Activated naive CD8-positive, alpha-beta T cell treated with anti-CD3 and anti-CD28 coated beads, Interleukin-2, amount 50 U/mL, for 16 hours (primary cell): ENCODE measurements around the gene DGKA.

Experiments used
- DNase-seq: peaks from one replicate; pipeline ENCODE4 v3.0.0-alpha.2; 2020; ENCODE audit warnings: low read depth, low spot score

Gene DGKA

DNA sequence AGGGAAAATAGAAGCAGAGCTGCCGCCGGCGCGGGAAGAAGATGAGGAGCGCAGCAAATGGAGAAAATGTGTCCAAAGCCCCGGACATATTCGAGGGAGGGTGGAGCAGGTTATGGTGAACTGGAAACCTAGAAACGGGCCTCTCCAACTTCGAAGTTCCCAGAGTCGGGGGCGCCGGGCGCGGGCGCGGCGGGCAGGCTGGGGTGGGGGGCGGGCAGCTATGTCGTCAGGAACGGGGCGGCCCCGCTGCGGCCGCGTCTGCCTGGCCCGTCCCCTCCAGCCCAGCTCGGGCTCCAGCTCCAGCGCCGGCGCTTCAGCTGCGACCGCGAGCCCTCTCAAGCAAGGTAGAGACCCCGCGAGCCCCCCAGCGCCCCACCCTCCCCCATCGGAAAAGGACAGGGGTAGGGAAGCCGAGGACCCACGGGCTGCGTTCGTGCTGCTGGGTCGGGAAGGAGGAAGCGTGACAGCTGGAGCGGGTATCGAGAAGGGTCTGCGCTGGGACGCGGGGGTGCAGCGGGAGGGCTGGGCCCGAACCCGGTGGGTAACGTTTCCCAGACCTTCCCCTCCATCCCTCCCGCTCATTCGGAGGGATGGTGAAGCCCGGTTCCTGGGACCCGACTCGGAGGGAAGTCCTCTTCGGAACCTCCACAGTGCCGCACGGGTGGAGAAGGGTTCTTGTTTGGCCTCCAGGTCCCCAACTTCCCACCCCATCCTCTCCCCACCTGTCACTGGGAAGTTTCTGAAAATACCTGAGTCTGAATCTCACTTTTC lies 1.0 kb downstream of the DGKA start:
- no peak for DNase-seq

DNA sequence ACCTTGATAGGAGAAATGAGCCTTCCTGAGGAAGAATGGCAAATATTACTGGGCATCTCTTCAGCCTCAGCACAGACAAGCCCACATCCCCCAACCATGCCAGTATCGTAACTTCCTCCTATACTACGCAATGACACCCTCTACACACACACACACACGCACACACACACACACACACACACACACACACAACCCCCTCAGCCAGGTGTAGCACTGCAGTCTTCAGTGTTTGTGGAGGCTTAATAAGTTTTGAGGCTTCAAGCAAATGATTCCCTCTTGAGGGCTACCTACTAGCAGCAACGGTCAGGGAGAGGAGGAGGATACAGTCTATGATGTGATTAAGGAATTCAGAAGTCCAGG lies 1.6 kb downstream of the DGKA start:
- DNase-seq, result peak; percentile 14

DNA sequence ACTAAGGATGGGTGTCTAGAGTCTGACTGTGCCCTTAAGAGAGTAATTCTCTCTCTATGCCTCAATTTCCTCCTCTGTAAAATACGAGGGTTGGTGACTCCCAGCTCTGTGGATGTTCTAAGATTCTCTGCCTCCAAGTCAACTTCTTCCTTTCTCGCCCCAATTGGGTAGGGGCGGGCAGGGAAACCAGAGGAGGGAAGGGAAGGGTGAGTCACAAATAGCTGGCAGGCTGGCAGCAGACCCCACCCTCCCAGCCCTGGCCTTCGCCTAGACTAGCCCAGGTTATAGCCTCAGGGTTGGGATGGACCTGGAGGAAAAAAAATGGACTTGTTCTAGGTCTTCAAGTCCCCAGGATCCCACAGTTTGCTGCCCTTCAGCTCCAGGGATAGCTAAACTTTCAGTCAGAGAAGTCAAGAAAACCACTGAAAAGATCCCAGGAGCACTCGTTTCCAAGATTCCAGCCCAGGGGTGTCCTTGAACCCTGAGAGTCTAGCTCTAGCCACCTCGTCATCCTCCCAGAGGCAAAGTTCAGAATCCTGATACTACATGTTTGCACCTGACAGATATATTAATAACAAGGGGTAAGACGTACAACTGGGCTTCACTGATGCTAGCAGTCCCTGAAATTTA lies 2.3 kb downstream of the DGKA start:
- no peak for DNase-seq

DNA sequence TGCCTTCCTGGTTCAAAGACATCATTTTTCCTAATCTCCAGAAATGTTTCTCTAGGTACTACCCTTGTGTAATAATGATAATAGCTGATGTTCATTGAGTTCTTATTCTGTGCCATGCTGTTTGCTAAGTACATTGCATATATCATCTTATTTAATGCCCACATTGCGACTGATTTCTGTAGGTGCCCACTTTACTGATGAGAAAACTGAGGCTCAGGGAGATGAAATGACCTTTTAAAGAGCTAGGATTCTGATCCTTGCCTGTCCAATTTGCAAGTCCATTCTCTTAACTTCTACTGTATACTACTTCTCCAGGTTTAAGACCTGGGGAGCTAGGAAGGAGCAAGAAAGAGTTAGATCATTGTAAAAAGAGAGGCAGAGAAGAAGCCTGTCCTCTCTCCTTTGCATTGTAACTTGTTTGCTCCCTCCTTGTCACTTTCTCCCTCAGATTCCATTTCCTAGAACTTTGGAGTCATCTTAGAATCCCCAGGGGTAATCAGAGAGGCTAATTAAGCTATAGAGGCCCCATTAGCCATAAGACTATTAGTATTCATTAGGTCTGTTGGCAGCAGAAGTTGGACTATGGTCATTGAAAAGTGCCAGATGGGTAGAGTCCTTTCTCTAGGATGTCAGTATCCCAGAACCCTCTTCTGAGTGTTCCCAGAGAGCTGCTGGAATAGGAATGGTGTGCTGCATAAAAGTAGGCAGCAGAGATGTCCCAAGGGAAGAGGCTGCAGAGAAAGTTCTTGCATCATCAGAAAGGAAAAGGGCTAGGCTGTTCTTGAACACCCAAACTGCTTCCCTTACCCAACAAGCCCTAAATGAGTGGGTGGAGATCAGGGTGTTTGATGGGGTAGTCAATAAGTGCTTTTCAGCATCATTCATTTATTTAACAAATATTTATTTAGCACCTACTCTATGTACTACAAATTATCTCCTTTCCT lies 3.1 kb downstream of the DGKA start:
- no peak for DNase-seq

DNA sequence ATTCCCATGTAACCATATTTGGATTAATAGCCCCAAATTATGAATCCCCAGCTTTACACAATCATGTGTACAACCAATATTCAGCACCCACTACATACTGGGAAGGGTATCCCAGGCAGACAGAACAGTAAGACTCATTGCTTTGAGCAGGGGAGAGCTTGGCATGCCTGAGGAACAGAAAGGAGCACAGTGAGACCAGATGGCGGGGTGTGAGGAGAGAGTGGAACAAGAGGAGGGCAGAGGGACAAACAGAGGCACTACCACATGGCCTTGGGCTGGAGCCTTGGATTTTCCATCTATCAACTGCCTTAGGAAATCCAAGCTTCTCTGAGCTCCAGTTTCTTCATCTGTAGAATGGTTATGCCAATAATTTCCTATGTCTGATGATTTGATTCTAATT lies 3.8 kb downstream of the DGKA start:
- no peak for DNase-seq

DNA sequence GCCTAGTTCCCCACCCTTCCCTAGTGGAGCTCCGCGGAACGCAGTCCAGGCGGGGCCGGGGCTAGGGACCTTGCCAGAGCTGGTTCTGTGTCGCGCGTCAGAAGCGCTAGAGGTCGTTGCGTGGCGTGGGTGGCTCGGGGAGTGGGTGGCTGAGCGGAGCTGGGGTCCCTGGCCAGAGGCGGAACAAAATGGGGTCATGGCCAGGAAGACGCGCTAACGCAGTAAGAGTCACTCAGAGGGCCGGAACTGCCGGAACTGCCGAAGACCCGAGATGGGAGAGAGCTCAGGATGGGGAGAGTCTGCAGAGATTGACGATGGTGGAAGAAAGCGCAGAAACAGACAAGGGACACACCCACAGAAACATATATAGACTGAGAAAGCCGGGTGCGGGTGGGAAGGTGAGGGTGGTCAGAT lies 4.8 kb downstream of the DGKA start:
- no peak for DNase-seq

DNA sequence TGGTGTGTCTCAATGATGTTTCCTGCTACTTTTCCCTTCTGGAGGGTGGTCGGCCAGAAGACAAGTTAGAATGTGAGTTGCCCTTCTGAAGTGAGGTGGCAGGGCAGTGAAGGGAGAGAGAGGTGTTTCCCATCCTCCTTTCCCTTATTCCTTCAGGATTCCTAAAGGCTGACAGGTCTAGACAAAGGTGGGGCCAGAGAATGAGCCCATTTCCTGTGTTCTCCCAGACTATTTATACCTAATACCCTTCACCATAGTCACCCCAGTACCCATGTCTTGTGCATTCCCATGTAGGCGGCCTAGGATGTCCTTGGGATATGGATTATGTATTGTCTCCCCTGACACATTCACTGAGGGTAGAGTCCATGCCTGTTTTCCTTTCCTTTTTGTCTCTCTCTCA lies 7.0 kb downstream of the DGKA start:
- no peak for DNase-seq

DNA sequence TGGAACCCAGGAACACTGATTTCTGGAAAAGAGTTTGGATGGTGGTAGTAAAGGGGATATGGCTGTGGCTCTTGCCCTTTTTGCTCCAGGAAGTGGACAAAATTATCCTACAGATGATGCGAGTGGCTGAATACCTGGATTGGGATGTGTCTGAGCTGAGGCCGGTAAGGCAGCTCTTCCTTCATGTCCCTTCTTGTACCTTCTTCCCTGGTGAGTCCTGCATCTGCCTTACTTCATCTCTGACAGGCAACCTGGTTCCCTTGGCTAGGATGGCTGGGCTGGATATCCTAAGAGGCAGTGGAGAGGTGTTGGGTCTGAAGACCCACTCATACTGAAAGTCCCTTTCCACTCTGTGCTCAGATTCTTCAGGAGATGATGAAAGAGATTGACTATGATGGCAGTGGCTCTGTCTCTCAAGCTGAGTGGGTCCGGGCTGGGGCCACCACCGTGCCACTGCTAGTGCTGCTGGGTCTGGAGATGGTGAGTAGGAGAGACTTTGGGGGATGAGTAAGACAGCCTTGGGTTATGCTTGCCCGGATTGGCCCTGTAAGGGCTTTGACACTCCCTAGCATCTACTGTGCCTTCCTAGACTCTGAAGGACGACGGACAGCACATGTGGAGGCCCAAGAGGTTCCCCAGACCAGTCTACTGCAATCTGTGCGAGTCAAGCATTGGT lies 8.0 kb downstream of the DGKA start:
- DNase-seq, result no peak

DNA sequence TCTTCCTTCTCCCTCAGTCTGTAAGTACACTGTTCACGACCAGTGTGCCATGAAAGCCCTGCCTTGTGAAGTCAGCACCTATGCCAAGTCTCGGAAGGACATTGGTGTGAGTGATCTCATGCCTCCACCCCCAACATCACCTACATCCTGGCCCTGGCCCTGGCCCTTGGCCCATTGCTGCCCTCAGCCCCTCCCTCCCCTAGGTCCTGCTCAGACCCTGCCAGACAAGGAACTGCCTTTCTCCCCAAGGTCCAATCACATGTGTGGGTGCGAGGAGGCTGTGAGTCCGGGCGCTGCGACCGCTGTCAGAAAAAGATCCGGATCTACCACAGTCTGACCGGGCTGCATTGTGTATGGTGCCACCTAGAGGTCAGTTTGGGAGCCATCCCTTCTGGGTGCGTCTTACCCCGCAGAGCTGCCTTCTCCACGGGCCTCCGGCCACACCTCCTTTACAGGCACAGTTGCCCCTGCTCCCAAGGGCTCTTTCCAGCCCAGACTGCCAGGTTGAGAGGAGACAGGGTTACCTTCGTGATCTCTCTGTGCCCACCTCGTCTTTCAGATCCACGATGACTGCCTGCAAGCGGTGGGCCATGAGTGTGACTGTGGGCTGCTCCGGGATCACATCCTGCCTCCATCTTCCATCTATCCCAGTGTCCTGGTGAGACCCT lies 9.2 kb downstream of the DGKA start:
- peak; percentile 69 for DNase-seq

DNA sequence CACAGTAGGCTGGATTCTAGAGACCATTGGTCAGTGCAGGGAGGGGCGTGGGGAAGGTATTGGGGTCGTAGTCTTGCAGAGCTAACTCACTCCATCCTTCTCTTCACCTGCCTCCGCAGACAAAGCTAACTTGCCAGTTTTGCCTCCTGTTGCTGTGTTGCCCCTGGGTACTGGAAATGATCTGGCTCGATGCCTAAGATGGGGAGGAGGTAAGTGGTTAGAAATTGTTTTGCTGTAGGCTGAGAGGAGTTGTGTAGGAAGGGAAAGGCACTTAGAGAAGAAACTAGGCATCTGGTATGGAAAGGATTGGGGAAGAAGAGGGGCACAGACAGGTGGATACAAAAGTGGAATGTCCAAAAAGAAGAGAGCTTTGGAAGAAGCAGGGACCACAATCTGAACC lies 11.1 kb downstream of the DGKA start:
- DNase-seq, result no peak

DNA sequence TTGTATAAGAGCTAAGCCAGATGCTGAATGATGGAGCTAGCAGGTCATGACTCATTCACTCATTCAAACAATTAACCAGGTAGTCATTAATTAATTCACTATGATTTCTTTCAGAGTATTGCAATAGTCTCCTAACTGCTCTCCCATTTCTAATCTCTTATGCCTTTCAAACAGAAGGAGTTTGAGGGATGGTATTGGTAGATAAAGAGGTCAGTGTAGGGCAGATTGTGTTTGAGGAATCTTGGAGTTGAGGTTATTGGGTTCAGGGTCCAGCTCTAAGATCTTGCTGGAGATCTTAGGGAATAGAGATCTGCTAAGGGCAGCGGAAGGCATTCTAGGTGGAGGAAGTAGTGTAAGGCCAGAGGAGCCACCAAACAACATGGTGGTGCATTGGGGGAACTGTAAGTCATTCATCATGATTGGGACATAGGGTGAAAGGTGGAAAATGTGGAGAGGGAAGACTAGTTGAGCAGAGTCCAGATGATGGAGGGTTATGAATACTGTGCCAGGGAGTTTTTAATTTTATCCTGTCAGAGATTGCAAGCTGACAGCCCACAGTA lies 11.7 kb downstream of the DGKA start:
- no peak for DNase-seq

DNA sequence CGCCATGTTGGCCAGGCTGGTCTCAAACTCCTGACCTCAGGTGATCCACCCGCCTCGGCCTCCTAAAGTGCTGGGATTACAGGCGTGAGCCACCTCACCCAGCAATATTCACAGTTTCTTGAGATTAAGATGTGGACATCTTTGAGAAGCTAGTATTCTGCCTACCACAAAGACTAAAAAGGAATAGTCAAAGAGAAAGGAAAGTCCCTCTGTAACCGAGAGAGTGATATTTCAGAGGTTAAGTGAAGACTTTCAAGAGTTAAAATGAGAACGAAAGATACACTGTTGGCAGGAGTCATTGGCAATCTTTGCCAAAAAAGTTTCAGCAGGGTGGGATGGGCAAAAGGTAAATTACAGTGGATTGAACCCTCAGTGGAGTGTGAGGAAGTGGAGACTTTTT lies 15.6 kb downstream of the DGKA start:
- no peak for DNase-seq

DNA sequence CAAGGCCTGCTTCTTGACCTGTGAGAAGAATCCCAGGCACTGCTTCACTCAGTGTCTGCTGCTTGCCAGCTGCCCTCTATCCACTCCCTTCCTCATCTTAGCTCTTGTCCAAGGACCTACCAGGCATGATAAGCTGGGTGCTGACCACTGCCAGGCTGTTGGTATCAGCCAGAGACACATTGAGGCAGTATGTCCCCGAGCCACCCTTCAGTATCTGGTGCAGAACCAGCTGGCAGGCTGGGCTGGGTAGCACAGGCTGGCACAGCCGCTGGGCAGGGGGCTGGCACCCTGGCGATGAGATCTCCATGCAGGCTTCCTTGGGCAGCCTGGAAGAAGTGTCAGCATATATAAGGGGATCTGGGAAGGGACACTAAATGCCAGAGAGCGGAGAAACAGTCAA lies 24.4 kb downstream of the DGKA start:
- DNase-seq, result no peak

DNA sequence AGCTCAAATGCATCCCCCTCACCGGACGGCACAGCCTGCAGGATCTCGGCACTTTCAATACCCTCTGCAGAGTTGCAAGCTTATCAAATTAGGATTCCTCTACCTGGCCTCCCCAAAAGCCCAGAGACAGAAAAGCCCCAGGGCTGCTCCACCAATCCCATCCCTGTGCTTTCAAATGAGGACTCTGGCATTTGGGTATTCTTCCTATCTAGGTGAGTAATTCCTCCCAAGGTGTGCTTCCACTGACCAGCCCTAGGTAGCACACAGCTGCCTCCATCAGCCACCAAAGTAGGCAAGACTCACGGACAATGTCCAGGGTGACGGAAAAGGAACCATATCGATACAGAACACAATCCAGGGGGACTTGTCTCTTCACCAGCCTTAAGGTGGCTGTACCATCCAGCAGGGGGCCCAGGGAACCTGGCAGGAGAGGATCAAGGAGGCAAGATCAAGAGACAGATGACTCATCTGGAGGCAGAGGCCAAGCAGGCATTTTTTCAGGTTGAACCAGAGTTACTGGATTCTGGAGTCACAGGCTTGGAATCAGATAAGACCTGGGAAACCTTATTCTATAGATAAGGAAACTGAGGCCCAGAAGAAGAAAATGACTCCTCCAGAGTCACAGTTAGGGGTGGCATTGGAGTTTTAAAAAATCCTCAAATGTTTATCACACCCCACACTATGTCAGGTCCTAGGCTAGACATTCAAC lies 25.0 kb downstream of the DGKA start:
- DNase-seq, result no peak

DNA sequence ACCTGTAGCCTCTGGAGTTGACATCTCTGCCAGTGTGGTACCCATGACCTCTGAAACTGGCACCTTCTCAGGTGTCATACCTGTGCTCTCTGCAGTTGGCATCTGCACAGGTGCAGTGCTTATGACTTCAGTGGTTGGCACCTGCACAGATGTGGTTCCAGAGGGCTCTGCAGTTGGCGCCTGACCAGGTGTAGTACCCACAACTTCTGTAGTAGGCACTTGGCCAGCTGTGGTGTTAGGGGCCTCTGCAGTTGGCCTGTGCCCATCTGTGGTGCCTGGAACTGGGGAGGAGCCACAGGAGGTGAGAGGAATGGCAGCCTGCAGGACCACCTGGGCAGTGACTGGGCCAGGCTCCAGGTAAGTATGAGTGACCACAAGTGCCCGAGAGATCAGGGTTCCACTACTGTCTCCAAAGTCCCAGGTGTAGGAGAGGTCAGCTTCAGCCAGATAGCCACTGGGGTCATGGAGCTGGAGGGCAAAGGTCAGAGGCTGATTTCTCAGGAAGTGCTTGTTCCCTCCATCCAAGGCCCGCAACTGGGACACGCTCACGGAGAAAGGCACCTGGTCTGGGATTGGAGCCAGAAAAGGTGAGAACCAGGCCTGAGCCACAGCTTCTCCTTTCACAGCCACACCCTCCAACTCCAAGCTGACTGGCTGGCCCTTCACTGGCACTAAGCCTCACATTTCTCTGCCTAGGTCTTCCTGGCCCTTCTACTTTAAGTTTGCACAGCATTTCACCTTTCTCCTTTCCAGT lies 26.3 kb downstream of the DGKA start:
- DNase-seq, result no peak

DNA sequence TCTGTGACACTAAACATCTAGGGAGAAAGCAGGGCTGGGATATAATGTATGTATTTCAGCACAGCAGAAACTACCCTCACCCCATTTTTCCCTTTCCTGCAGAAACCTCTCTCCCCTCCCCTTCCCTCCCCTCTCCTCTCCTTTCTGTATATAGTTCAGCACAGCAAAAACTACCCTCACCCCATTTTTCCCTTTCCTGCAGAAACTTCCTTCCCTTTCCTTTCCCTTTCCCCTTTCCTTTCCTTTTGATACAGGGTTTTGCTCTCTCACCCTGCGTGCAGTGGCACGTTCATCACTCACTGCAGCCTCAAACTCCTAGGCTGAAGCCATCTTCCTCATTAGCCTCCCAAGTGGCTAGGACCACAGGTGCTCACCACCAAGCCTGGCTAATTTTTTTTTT lies 32.8 kb downstream of the DGKA start:
- DNase-seq, result no peak

DNA sequence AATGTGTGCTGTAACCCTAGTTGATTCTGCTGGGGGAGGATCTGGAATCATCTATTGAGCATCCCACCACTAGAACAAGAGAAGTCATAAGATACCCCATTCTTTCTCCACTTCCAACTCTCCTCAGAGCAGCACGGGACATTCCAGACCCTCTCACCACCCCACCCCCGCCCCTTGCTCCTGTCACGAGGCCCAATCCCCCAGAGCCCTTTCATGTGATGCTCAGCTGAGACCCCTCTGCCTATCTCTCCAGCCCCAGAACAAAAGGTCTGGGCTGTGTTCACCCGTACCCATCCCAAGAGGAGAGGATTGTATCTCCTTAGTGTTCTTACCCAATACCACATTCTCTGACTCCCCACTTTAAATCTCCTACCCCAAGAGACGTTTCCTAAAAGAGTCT lies 34.3 kb downstream of the DGKA start:
- no peak for DNase-seq

DNA sequence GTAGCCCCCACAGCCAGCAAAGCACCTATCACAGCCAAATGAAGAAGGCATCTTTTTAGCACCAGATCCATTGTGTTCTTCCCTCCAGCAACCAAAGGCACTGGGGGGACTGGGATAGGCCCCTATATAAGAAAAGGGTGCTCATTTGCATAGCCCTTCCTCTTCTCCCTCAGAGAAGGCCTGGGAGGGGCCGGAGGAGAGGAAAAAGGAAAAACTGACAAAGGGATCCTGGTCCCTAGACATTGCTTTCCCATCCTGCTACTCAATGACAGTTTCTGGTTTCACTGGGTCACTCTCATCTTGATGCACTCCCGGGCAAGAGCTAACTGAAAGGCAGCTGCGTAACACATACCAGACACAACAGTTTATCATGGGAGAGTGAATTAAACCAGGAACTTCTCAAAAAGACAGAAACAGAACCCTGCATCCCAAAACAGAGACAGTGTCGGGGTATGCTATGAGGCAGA lies 35.0 kb downstream of the DGKA start, which contains the start of gene PMEL:
TSS of gene PMEL (minus strand) at position 102 of the 467 bp plus-strand sequence. CDS start at position 71, 31 bp downstream.
- DNase-seq, result no peak
